ENCODE results near the gene ERN1. TPM values are rescaled to one million over a fixed set of nuclear protein-coding genes. Genes with fewer than 3 reads are reported as not detected.
A peak's percentile ranks its signal among the peaks of the same experiment; 100 is the strongest.

The ERN1 gene
- total and polyA plus RNA-seq, 2 of the 13 experiments (the other 11 are each of a cell fraction or from before 2014, with no cell fraction given): 6.0 to 12.7 TPM

- TF ChIP-seq ZNF891 (CRISPR knock-in tag; IDR thresholded peaks at IDR 0.05) (peak; percentile 69; the same call in 1 of the 2 replicates), ZNF562 (CRISPR knock-in tag; IDR thresholded peaks at IDR 0.05; ENCODE audit: borderline replicate concordance) (no peak), DNMT3B (CRISPR knock-in tag; conservative IDR thresholded peaks at IDR 0.05) (peak; percentile 59; the same call in 1 of the 2 replicates), ZNF441 (CRISPR knock-in tag; IDR thresholded peaks at IDR 0.05; ENCODE audit: borderline replicate concordance) (peak; percentile 80; the same call in 1 of the 2 replicates), TBX2 (CRISPR knock-in tag; IDR thresholded peaks at IDR 0.05; ENCODE audit: borderline replicate concordance) (peak; percentile 64), NR0B2 (CRISPR knock-in tag; IDR thresholded peaks at IDR 0.05) (peak; percentile 76), POLR2AphosphoS2 (IDR thresholded peaks at IDR 0.05; ENCODE audit: low read depth, low read length) (0 out of 2 replicates have a peak, but pooled peaks have one; percentile 37), ZNF563 (CRISPR knock-in tag; IDR thresholded peaks at IDR 0.05) (peak; percentile 87), ZNF766 (CRISPR knock-in tag; IDR thresholded peaks at IDR 0.05; ENCODE audit: borderline replicate concordance) (peak; percentile 77), BRD4 (CRISPR knock-in tag; IDR thresholded peaks at IDR 0.05) (no peak), ZKSCAN1 (IDR thresholded peaks at IDR 0.05; ENCODE audit: low read length) (no peak), HBP1 (CRISPR knock-in tag; IDR thresholded peaks at IDR 0.05; ENCODE audit: low read depth) (peak; percentile 90; the same call in 1 of the 2 replicates), NONO (IDR thresholded peaks at IDR 0.05) (no peak), NONO (CRISPR knock-in tag; conservative IDR thresholded peaks at IDR 0.05) (peak; percentile 88), LCORL (IDR thresholded peaks at IDR 0.05) (no peak), LCORL (CRISPR knock-in tag; IDR thresholded peaks at IDR 0.05) (peak; percentile 57; the same call in 1 of the 2 replicates), SRY (CRISPR knock-in tag; IDR thresholded peaks at IDR 0.05) (peak; percentile 99), ZNF292 (CRISPR knock-in tag; IDR thresholded peaks at IDR 0.05; ENCODE audit: borderline replicate concordance, low read depth) (0 out of 2 replicates have a peak, but pooled peaks have one; percentile 14), BORCS8-MEF2B (CRISPR knock-in tag; IDR thresholded peaks at IDR 0.05) (peak; percentile 64; the same call in 1 of the 2 replicates), MTERF4 (CRISPR knock-in tag; IDR thresholded peaks at IDR 0.05) (peak; percentile 88), HOXA9 (CRISPR knock-in tag; IDR thresholded peaks at IDR 0.05; ENCODE audit: borderline replicate concordance) (no peak; the same call in none of the 2 replicates), HDAC6 (IDR thresholded peaks at IDR 0.05; ENCODE audit: low read depth, low read length) (no peak)
- TF ChIP-seq, protein P1, sequence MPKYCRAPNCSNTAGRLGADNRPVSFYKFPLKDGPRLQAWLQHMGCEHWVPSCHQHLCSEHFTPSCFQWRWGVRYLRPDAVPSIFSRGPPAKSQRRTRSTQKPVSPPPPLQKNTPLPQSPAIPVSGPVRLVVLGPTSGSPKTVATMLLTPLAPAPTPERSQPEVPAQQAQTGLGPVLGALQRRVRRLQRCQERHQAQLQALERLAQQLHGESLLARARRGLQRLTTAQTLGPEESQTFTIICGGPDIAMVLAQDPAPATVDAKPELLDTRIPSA (CRISPR knock-in tag; IDR thresholded peaks at IDR 0.05; ENCODE audit: borderline replicate concordance): peak; percentile 65; the same call in 1 of the 2 replicates
- TF ChIP-seq, protein P2, sequence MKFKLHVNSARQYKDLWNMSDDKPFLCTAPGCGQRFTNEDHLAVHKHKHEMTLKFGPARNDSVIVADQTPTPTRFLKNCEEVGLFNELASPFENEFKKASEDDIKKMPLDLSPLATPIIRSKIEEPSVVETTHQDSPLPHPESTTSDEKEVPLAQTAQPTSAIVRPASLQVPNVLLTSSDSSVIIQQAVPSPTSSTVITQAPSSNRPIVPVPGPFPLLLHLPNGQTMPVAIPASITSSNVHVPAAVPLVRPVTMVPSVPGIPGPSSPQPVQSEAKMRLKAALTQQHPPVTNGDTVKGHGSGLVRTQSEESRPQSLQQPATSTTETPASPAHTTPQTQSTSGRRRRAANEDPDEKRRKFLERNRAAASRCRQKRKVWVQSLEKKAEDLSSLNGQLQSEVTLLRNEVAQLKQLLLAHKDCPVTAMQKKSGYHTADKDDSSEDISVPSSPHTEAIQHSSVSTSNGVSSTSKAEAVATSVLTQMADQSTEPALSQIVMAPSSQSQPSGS (CRISPR knock-in tag; IDR thresholded peaks at IDR 0.05): peak; percentile 81
These were observed at the start of gene ERN1 (continued) for GRCh38 chr17:64129765-64130558.

Data from HepG2 (cell line).